ENCODE data around the gene MYO7A. TPM values are rescaled to one million over a fixed set of nuclear protein-coding genes. Genes with fewer than 3 reads are reported as not detected.

MYO7A gene
- total and polyA plus RNA-seq, 2 of the 4 experiments (the other 2 are of a cell fraction): 0.02 TPM; not detected in 1

DNA sequence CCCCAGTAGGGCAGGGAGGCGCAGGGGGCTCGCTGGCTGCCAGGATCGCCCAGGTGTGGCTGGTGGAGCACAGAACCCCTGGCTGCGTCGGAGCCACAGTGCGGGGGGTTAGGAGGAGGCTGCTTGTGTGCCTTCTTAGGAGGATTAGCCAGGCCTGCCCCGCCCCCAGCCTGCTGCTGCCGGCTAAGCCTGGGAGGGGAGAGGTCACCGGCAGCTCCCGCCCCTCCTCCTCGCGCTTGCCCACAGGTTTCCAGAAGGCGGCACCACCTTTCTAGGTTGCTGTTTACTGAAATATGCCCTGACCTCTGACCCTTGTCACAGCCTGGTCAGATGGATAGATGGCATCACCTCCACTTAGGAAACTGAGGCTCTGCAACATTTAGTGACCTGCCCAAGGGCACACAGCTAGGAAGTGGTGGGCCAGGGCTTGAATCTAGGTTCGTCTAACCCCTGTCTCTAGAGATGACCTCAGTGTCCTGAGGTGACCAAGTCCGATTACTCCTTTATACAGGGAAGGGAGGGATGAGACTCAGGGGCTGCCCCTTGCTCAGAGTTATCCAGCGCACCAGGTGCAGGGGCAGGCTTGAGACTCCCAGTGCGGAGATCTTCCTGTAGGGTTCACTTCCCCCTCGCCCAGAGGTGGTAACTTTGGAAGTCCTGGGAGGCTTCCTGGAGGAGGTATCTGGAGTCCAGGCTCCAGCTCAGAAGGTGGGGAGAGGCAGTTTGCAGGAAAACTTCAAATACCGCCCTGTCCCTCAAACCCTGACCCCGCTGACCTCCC lies 44.0 kb downstream of the MYO7A start:
- Histone ChIP-seq H3K79me1 (ENCODE audit: low read depth in 1 of 2, low read length in 2 of 2) (no peaks in the 10 kb centered on the region), H3K27me3 (ENCODE audit: control insufficient read depth, insufficient read depth, low read length) (peaks cover 38% of the 10 kb centered on the region), H4K5ac (ENCODE audit: low read depth, low read length) (no peak overlapping the region), H4K20me1 (ENCODE audit: insufficient read depth, low read length) (no peaks in the 10 kb centered on the region), H2AK9ac (replicated peaks; ENCODE audit: low read depth, low read length, poor library complexity) (no peak overlapping the region), H2AK5ac (ENCODE audit: low read depth, low read length) (no peak overlapping the region), H3K4ac (ENCODE audit: low read depth, low read length) (no peak overlapping the region), H3K4me3 (ENCODE audit: insufficient read depth, low read depth, low read length) (no peak overlapping the region), H3K36me3 (ENCODE audit: control insufficient read depth, insufficient read depth, low read length) (no peaks in the 10 kb centered on the region), H3K23ac (ENCODE audit: low read depth, low read length) (no peak overlapping the region), H3K9me3 (ENCODE audit: control insufficient read depth, insufficient read depth, low read length) (no peaks in the 10 kb centered on the region), H4K91ac (ENCODE audit: insufficient read depth, low read depth, low read length) (no peak overlapping the region), H3K4me2 (ENCODE audit: low read depth, low read length) (no peak overlapping the region), H3K9me1 (ENCODE audit: insufficient read depth, low read length) (no peaks in the 10 kb centered on the region), H3K27ac (ENCODE audit: insufficient read depth, low read length) (no peak overlapping the region), H3K18ac (ENCODE audit: low read depth, low read length) (no peak overlapping the region), H4K8ac (ENCODE audit: low read depth in 2 of 2, low read length in 2 of 2) (no peak overlapping the region), H2BK120ac (ENCODE audit: low read depth, low read length) (no peak overlapping the region), H3K56ac (ENCODE audit: extremely low read depth, insufficient read depth, low read length) (no peak overlapping the region), H2BK5ac (ENCODE audit: low read depth, low read length, poor library complexity, severe bottlenecking) (no peak overlapping the region), H3K14ac (replicated peaks; ENCODE audit: low read depth, low read length) (no peak overlapping the region), H2BK20ac (ENCODE audit: low read depth, low read length) (no peak overlapping the region), H3K9ac (ENCODE audit: low read depth, low read length) (no peak overlapping the region), H2BK15ac (ENCODE audit: low read depth, low read length) (no peak overlapping the region), H2AFZ (replicated peaks; ENCODE audit: low read length, poor library complexity) (no peak overlapping the region), H3K4me1 (ENCODE audit: control insufficient read depth, insufficient read depth, low read length) (no peaks in the 10 kb centered on the region)
- in situ Hi-C loops (cut with MboI; ENCODE audit: low sequenced_read_pairs) (no loop called here), dilution Hi-C loops (cut with HindIII; ENCODE audit: low sequenced_read_pairs, unreplicated experiment) (no loop called here), intact Hi-C loops (cut with micrococcal nuclease) (no loop called here)
- WGBS, 2 experiments (ENCODE audit: extremely low coverage in 2 of 2, insufficient read length in 1 of 2): 57% methylated on average over 1 of the region's 20 CpGs; no CpG with 5 or more reads in 1 of the 2 experiments
- no TSS peak for BruUV-seq (replicated peaks)
- DNase-seq: no peak
- TF ChIP-seq NFE2L2 (IDR thresholded peaks at IDR 0.05; ENCODE audit: low read depth, low read length) (no peak), SMC3 (IDR thresholded peaks at IDR 0.05; ENCODE audit: low read depth, low read length) (no peak), POLR2A (IDR thresholded peaks at IDR 0.05; ENCODE audit: low read depth, low read length) (no peak), MAZ (IDR thresholded peaks at IDR 0.05; ENCODE audit: borderline replicate concordance, low read depth, low read length) (no peak), RFX5 (IDR thresholded peaks at IDR 0.05; ENCODE audit: low read depth, low read length) (no peak), BHLHE40 (IDR thresholded peaks at IDR 0.05; ENCODE audit: low read depth, low read length) (no peak)
- TF ChIP-seq, protein P1, sequence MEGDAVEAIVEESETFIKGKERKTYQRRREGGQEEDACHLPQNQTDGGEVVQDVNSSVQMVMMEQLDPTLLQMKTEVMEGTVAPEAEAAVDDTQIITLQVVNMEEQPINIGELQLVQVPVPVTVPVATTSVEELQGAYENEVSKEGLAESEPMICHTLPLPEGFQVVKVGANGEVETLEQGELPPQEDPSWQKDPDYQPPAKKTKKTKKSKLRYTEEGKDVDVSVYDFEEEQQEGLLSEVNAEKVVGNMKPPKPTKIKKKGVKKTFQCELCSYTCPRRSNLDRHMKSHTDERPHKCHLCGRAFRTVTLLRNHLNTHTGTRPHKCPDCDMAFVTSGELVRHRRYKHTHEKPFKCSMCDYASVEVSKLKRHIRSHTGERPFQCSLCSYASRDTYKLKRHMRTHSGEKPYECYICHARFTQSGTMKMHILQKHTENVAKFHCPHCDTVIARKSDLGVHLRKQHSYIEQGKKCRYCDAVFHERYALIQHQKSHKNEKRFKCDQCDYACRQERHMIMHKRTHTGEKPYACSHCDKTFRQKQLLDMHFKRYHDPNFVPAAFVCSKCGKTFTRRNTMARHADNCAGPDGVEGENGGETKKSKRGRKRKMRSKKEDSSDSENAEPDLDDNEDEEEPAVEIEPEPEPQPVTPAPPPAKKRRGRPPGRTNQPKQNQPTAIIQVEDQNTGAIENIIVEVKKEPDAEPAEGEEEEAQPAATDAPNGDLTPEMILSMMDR (conservative IDR thresholded peaks at IDR 0.05; ENCODE audit: low read depth, low read length): no peak
- POLR2A ChIA-PET (ENCODE audit: unreplicated experiment): no interaction called here
- CTCF ChIA-PET: no interaction called here
- no peak for ATAC-seq (ENCODE audit: low read depth)
